IMR-90 (cell line): Measurements from ENCODE around the gene EVL. TPM values are rescaled to one million over a fixed set of nuclear protein-coding genes. Genes with fewer than 3 reads are reported as not detected.
A peak's percentile ranks its signal among the peaks of the same experiment; 100 is the strongest.

Source experiments
- ATAC-seq: fragments of 200-7000 bp; cut with Tn5 transposase; 2 replicates; pipeline ENCODE4 v1.9.1; 2020; ENCODE audit warnings: low read depth, mild to moderate bottlenecking, moderate library complexity
- BruUV-seq: library from RNA; stranded (reverse); fragments of 400-500 nt; replicated peaks from 2 replicates; lab custom pipeline; 2021; lab: Mats Ljungman, UMichigan
- CTCF ChIA-PET: fragments of 300-600 bp; formaldehyde crosslinking; extraction: SDS; loops from one replicate; lab custom pipeline; 2021; ENCODE audit warnings: antibody characterized with exemption; lab: Yijun Ruan, JAX
- POLR2A ChIA-PET: fragments of 300-600 bp; sonication (Branson Sonifier 250); formaldehyde crosslinking; loops from one replicate; lab custom pipeline; 2022; ENCODE audit warnings: antibody characterized with exemption; ENCODE audit not compliant: unreplicated experiment; lab: Charles Lee
- DNase-seq: peaks from one replicate; pipeline ENCODE4 v3.0.0; 2013
- H2AFZ ChIP-seq: replicated peaks from 2 replicates; pipeline ENCODE3; 2013; ENCODE audit warnings: low read length, mild to moderate bottlenecking; ENCODE audit not compliant: poor library complexity
- H2AK5ac ChIP-seq: 2 replicates; pipeline ENCODE4 v1.6.1; 2013; ENCODE audit warnings: low read depth, low read length, inconsistent platforms
- H2AK9ac ChIP-seq: replicated peaks from 2 replicates; pipeline ENCODE3; 2013; ENCODE audit warnings: mild to moderate bottlenecking, low read depth, low read length, moderate library complexity; ENCODE audit not compliant: poor library complexity
- H2BK120ac ChIP-seq: 2 replicates; pipeline ENCODE4 v1.6.1; 2013; ENCODE audit warnings: low read depth, low read length, inconsistent platforms
- H2BK15ac ChIP-seq: 3 replicates; pipeline ENCODE4 v1.6.1; 2013; ENCODE audit warnings: low read depth, low read length, inconsistent platforms
- H2BK20ac ChIP-seq: 2 replicates; pipeline ENCODE4 v1.6.1; 2013; ENCODE audit warnings: low read depth, mild to moderate bottlenecking, inconsistent platforms, low read length, moderate library complexity
- H2BK5ac ChIP-seq: 2 replicates; pipeline ENCODE4 v1.6.1; 2013; ENCODE audit warnings: mild to moderate bottlenecking, low read depth, low read length, inconsistent platforms; ENCODE audit not compliant: poor library complexity, severe bottlenecking
- H3K14ac ChIP-seq: replicated peaks from 2 replicates; pipeline ENCODE4 v1.6.1; 2013; ENCODE audit warnings: low read depth, low read length, inconsistent platforms
- H3K18ac ChIP-seq: 2 replicates; pipeline ENCODE4 v1.6.1; 2013; ENCODE audit warnings: low read depth, low read length, control low read depth
- H3K23ac ChIP-seq: 2 replicates; pipeline ENCODE4 v1.6.1; 2013; ENCODE audit warnings: low read depth, low read length, inconsistent platforms
- H3K27ac ChIP-seq: 2 replicates; pipeline ENCODE4 v1.5.1; 2013; ENCODE audit warnings: mild to moderate bottlenecking, control low read depth, low read length; ENCODE audit not compliant: insufficient read depth
- H3K27me3 ChIP-seq: 2 replicates; pipeline ENCODE4 v1.6.1; 2013; ENCODE audit warnings: low read length; ENCODE audit not compliant: control insufficient read depth, insufficient read depth
- H3K36me3 ChIP-seq: 2 replicates; pipeline ENCODE4 v1.6.1; 2013; ENCODE audit warnings: low read length, mixed read lengths; ENCODE audit not compliant: control insufficient read depth, insufficient read depth
- H3K4ac ChIP-seq: 2 replicates; pipeline ENCODE4 v1.6.1; 2013; ENCODE audit warnings: low read depth, low read length, inconsistent platforms
- H3K4me1 ChIP-seq: 2 replicates; pipeline ENCODE4 v1.6.1; 2013; ENCODE audit warnings: low read length, mixed read lengths; ENCODE audit not compliant: control insufficient read depth, insufficient read depth
- H3K4me2 ChIP-seq: 2 replicates; pipeline ENCODE4 v1.6.1; 2013; ENCODE audit warnings: low read depth, mild to moderate bottlenecking, control low read depth, low read length, moderate library complexity
- H3K4me3 ChIP-seq: 2 replicates; pipeline ENCODE4 v1.5.1; 2013; ENCODE audit warnings: low read depth, mild to moderate bottlenecking, control low read depth, low read length, moderate library complexity; ENCODE audit not compliant: insufficient read depth
- H3K56ac ChIP-seq: 2 replicates; pipeline ENCODE4 v1.6.1; 2013; ENCODE audit warnings: low read length, inconsistent platforms; ENCODE audit not compliant: insufficient read depth; ENCODE audit errors: extremely low read depth
- H3K79me1 ChIP-seq, 2 experiments: 2 replicates each; pipeline ENCODE4 v1.6.1; 2013; ENCODE audit warnings: low read length in 2 of 2, inconsistent platforms in 1 of 2, low read depth in 1 of 2
- H3K9ac ChIP-seq: 2 replicates; pipeline ENCODE4 v1.6.1; 2013; ENCODE audit warnings: low read depth, low read length, control low read depth
- H3K9me1 ChIP-seq: 2 replicates; pipeline ENCODE4 v1.6.1; 2013; ENCODE audit warnings: low read length, inconsistent platforms; ENCODE audit not compliant: insufficient read depth
- H3K9me3 ChIP-seq: 2 replicates; pipeline ENCODE4 v1.6.1; 2013; ENCODE audit warnings: low read length; ENCODE audit not compliant: control insufficient read depth, insufficient read depth
- H4K20me1 ChIP-seq: 2 replicates; pipeline ENCODE4 v1.6.1; 2013; ENCODE audit warnings: low read length, inconsistent platforms; ENCODE audit not compliant: insufficient read depth
- H4K5ac ChIP-seq: 2 replicates; pipeline ENCODE4 v1.6.1; 2013; ENCODE audit warnings: mild to moderate bottlenecking, low read depth, low read length, control low read depth
- H4K8ac ChIP-seq, 2 experiments: 2 replicates each; pipeline ENCODE4 v1.6.1; 2013; ENCODE audit warnings: low read depth in 2 of 2, low read length in 2 of 2, control low read depth in 1 of 2, inconsistent platforms in 1 of 2
- H4K91ac ChIP-seq: 2 replicates; pipeline ENCODE4 v1.6.1; 2013; ENCODE audit warnings: low read depth, low read length, inconsistent platforms; ENCODE audit not compliant: insufficient read depth
- CEBPB ChIP-seq: IDR thresholded peaks from 2 replicates; pipeline ENCODE4 v1.6.1; 2012; ENCODE audit warnings: low read depth, low read length, improper control_type of control experiment
- CHD1 ChIP-seq: IDR thresholded peaks from 2 replicates; pipeline ENCODE4 v1.6.1; 2012; ENCODE audit warnings: low read depth, low read length, improper control_type of control experiment
- CTCF ChIP-seq: conservative IDR thresholded peaks from 2 replicates; pipeline ENCODE4 v1.5.1; 2012; ENCODE audit warnings: mild to moderate bottlenecking, low read depth, low read length, improper control_type of control experiment
- ELK1 ChIP-seq: fragments of 150-350 bp; IDR thresholded peaks from 2 replicates; pipeline ENCODE4 v1.6.1; 2016; ENCODE audit warnings: low read depth, mild to moderate bottlenecking, low read length, moderate library complexity, borderline replicate concordance
- FOS ChIP-seq: fragments of 150-350 bp; IDR thresholded peaks from 2 replicates; pipeline ENCODE4 v1.6.1; 2016; ENCODE audit warnings: low read depth, low read length
- MAFK ChIP-seq: IDR thresholded peaks from 2 replicates; pipeline ENCODE4 v1.6.1; 2012; ENCODE audit warnings: low read depth, low read length, improper control_type of control experiment
- MAZ ChIP-seq: IDR thresholded peaks from 2 replicates; pipeline ENCODE4 v1.6.1; 2012; ENCODE audit warnings: low read depth, mild to moderate bottlenecking, low read length, improper control_type of control experiment, moderate library complexity, borderline replicate concordance
- MXI1 ChIP-seq: IDR thresholded peaks from 2 replicates; pipeline ENCODE4 v1.6.1; 2012; ENCODE audit warnings: low read depth, mild to moderate bottlenecking, low read length, moderate library complexity, borderline replicate concordance
- POLR2A ChIP-seq: IDR thresholded peaks from 2 replicates; pipeline ENCODE4 v1.6.1; 2012; ENCODE audit warnings: mild to moderate bottlenecking, low read depth, low read length
- RAD21 ChIP-seq: IDR thresholded peaks from 2 replicates; pipeline ENCODE4 v1.6.1; 2012; ENCODE audit warnings: low read length, improper control_type of control experiment
- RCOR1 ChIP-seq: IDR thresholded peaks from 2 replicates; pipeline ENCODE4 v1.6.1; 2012; ENCODE audit warnings: mild to moderate bottlenecking, low read length, improper control_type of control experiment; ENCODE audit not compliant: insufficient replicate concordance
- SMC3 ChIP-seq: fragments of 150-350 bp; IDR thresholded peaks from 2 replicates; pipeline ENCODE4 v1.6.1; 2016; ENCODE audit warnings: low read depth, mild to moderate bottlenecking, antibody characterized with exemption, low read length, moderate library complexity
- USF2 ChIP-seq: fragments of 150-350 bp; IDR thresholded peaks from 2 replicates; pipeline ENCODE4 v1.6.1; 2017; ENCODE audit warnings: mild to moderate bottlenecking, antibody characterized with exemption, low read length, low read depth
- WGBS, 2 experiments: methylation state at CpG; one replicate each; pipeline versions ENCODE4 v1.1.5 to v1.1.7; 2013; ENCODE audit warnings: missing lambda C conversion rate in 2 of 2; ENCODE audit not compliant: insufficient read length in 1 of 2; ENCODE audit errors: extremely low coverage in 2 of 2; 5-methylcytosine and 5-hydroxymethylcytosine counted together
- dilution Hi-C: fragments of 300-500 bp; cut with HindIII; formaldehyde crosslinking; loops from one replicate; pipeline ENCODE4 v1.14.3; 2018; ENCODE audit warnings: low sequenced_read_pairs; ENCODE audit not compliant: unreplicated experiment
- in situ Hi-C: fragments of 300-500 bp; cut with MboI; formaldehyde crosslinking; loops from 3 replicates; pipeline ENCODE4 v1.14.3; 2019; ENCODE audit warnings: low sequenced_read_pairs, inconsistent platforms, mixed read lengths
- intact Hi-C: fragments of 100-400 bp; cut with micrococcal nuclease; formaldehyde crosslinking; loops from 2 replicates; pipeline ENCODE4 v1.10.0; 2022
- polyA plus RNA-seq, 3 experiments: library from polyadenylated mRNA; depleted of rRNA; stranded (reverse); fragments of >200 nt; gene quantifications; 2 replicates each; pipeline ENCODE4 v1.2.3, GENCODE V29; 2012; ENCODE audit warnings: low replicate concordance in 1 of 3
- total RNA-seq: library from RNA; depleted of rRNA; stranded (reverse); fragments of >200 nt; gene quantifications from 2 replicates; pipeline ENCODE4 v1.2.3, GENCODE V29; 2012

The EVL gene
- total and polyA plus RNA-seq, 2 of the 4 experiments (the other 2 are of a cell fraction) = 7.2 to 36.5 TPM

- Histone ChIP-seq H3K4me1 (peaks cover 21% of the 10 kb centered on the region), H3K27ac (peak overlapping the region; percentile 99)
- intact Hi-C loops = loop anchor here (5.0 kb wide), 1 partner anchor 76 kb away; no protein-coding TSS in a partner anchor
- TF ChIP-seq RCOR1 (peak; percentile 19), RAD21 (peak; percentile 6; the same call in 1 of the 2 replicates), POLR2A (peak; percentile 80; the same call in 1 of the 2 replicates), SMC3 (no peak), CHD1 (no peak), MAZ (peak; percentile 85; the same call in 1 of the 2 replicates), USF2 (no peak), MXI1 (no peak), ELK1 (no peak), MAFK (peak; percentile 18; the same call in 1 of the 2 replicates), FOS (peak; percentile 99), CEBPB (peak; percentile 97), CTCF (0 out of 2 replicates have a peak, but pooled peaks have one; percentile 6)
Measured at GRCh38 chr14:100031506-100032281, 33.5 kb upstream of the EVL start.

More at GRCh38 chr14:100031506-100032281, 33.5 kb upstream of the EVL start:
- H3K56ac ChIP-seq = peak overlapping the region; percentile 98
- peak overlapping the region; percentile 95 for H3K23ac ChIP-seq
- H3K4ac ChIP-seq = peak overlapping the region; percentile 95
- WGBS, 2 experiments = no CpG with 5 or more reads among the region's 7 CpGs
- H2AK5ac ChIP-seq = peak overlapping the region; percentile 71
- H3K14ac ChIP-seq = peak overlapping the region; percentile 96
- ChIA-PET POLR2A (interaction anchor here (1.3 kb wide), 1 partner anchor 12 kb away, joined by 4 read pairs; no protein-coding TSS in a partner anchor), CTCF (interaction anchor here (0.6 to 1.0 kb wide), 3 partner anchors 16 to 203 kb away, joined by 3 read pairs; no protein-coding TSS in a partner anchor)
- DNase-seq (peak; percentile 99), ATAC-seq (peak; percentile 73)
- peak overlapping the region; percentile 76 for H2AFZ ChIP-seq
- peak overlapping the region; percentile 90 for H3K4me2 ChIP-seq
- in situ Hi-C loops (no loop called here), dilution Hi-C loops (no loop called here)
- H2BK120ac ChIP-seq = peak overlapping the region; percentile 97
- peak overlapping the region; percentile 97 for H2BK20ac ChIP-seq
- peak overlapping the region; percentile 93 for H4K5ac ChIP-seq
- H4K20me1 ChIP-seq = no peaks in the 10 kb centered on the region
- no peaks in the 10 kb centered on the region for H3K9me3 ChIP-seq
- H3K9ac ChIP-seq = peak overlapping the region; percentile 88
- H3K36me3 ChIP-seq = no peaks in the 10 kb centered on the region
- peaks cover 6 to 22% of the 10 kb centered on the region in 2 experiments; a peak in 3 of 4 replicates for H3K79me1 ChIP-seq
- peak overlapping the region; percentile 48 for H3K4me3 ChIP-seq
- peak overlapping the region; percentile 47 to 95 for H4K8ac ChIP-seq
- peaks cover 10% of the 10 kb centered on the region for H3K9me1 ChIP-seq
- H3K27me3 ChIP-seq = no peaks in the 10 kb centered on the region
- peak overlapping the region; percentile 94 for H4K91ac ChIP-seq
- peak overlapping the region; percentile 90; the same call in 2 of the 3 replicates for H2BK15ac ChIP-seq
- H2BK5ac ChIP-seq = peak overlapping the region; percentile 99
- peak overlapping the region; percentile 95 for H3K18ac ChIP-seq
- no TSS peak for BruUV-seq
- H2AK9ac ChIP-seq = peak overlapping the region; percentile 96
